ENCODE results near the gene NUBP1. TPM values are rescaled to one million over a fixed set of nuclear protein-coding genes. Genes with fewer than 3 reads are reported as not detected.

The NUBP1 gene
- 22.1 and 29.3 TPM in 2 replicates for total RNA-seq

GRCh38 chr16:10743610-10744369, at the start of gene NUBP1:
Gene NUBP1 (plus strand): TSS chr16:10743842. CDS start chr16:10743864, 22 bp downstream.

GRCh38 chr16:10694830-10695229, 48.8 kb upstream of the NUBP1 start, which contains the start of gene TEKT5:
Gene TEKT5 (minus strand): TSS chr16:10694930. CDS start chr16:10694873, 57 bp downstream.

DNA sequence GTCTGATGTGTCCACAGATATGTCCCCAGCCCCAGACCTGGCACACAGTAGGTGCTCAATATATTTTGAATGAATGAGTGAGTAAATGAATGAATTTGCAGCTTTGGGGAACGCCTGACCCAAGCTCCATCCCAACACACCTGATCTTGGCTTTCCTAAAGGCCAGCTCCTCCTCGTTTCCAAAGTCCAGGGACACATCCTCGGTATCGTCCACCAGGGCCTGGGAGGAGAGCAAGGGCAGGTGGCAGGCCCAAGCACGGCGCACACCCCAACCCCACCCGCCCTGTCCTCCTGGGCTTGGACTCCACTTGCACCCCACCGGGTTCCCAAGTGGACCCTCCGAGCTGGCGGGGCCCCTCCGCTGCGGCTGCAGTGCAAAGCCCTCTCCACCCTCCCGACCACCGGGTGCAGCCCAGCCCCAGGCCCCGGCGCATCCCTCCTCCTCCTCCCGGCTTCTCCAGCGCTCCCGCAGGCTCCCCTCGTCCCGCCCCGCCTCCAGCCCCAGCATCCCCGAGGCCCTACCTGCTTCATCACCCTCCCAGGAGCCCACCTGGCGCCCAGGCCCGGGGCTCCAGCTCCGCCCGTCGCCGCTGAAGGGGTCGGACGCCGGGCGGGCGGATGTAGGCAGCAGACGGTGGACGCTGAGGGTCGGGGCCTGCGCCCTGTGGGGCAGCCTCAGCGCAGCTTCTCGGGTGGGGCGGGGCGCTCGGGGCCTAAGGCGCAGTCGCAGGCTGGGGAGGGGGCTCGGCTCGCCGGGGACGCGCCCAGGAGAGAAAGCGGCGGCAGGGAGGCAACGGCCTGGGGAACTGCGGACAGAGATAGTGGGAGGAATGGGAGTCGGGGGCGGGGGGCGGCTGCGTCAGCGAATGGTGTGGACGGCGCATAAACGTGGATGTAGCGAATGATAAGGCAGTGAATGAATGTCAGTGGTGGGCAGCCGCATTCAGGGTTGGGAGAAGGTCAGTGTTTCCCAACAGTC, 74.6 kb downstream of the NUBP1 start, which contains the start of gene TVP23A:
TVP23A (minus strand) TSS at position 832 of the 979 bp plus-strand sequence; CDS start at position 531, 301 bp downstream.

Other genes with a start within 250 kb of the NUBP1 start
- 14.0 and 27.9 TPM in 2 replicates for gene EMP2, start 163.2 kb upstream of the NUBP1 start, total RNA-seq
- gene TEKT5, start 48.9 kb upstream of the NUBP1 start, total RNA-seq, result 0.09 TPM in 1 of 2 replicates, not detected in the other
- 0.12 TPM in 1 of 2 replicates, not detected in the other for gene TVP23A, start 75.0 kb downstream of the NUBP1 start, total RNA-seq
- 0.09 and 0.35 TPM in 2 replicates for gene CIITA, start 133.4 kb downstream of the NUBP1 start, total RNA-seq
- 83.9 and 122 TPM in 2 replicates for gene DEXI, start 198.6 kb downstream of the NUBP1 start, total RNA-seq
- gene CLEC16A, start 200.7 kb downstream of the NUBP1 start, total RNA-seq, result 15.4 and 16.1 TPM in 2 replicates

Measured in pericardium fibroblast (primary cell).